OCI-M1 (cell line): ENCODE data around the gene CASKIN1.

Source experiments
- DNase-seq: peaks from one replicate; lab custom pipeline; 2025; lab: John Stamatoyannopoulos, UW

Gene CASKIN1

GRCh38 chr16:2194852-2195321, 1.5 kb downstream of the CASKIN1 start:
- peak; percentile 63 for DNase-seq

- DNase-seq = peak; percentile 24
These were observed 2.1 kb downstream of the CASKIN1 start for GRCh38 chr16:2194166-2194834.

- DNase-seq = no peak
These were observed 5.0 kb downstream of the CASKIN1 start for GRCh38 chr16:2191446-2191706.

- DNase-seq = no peak
These were observed 5.6 kb downstream of the CASKIN1 start for GRCh38 chr16:2190659-2191445.

GRCh38 chr16:2190002-2190658, 6.3 kb downstream of the CASKIN1 start:
- DNase-seq = no peak

- DNase-seq = no peak
These were observed 7.0 kb downstream of the CASKIN1 start for GRCh38 chr16:2189252-2189893.

- no peak for DNase-seq
These were observed 8.0 kb downstream of the CASKIN1 start for GRCh38 chr16:2188395-2188794.

GRCh38 chr16:2187212-2187611, 9.2 kb downstream of the CASKIN1 start:
- no peak for DNase-seq

- DNase-seq = no peak
These were observed 9.9 kb downstream of the CASKIN1 start for GRCh38 chr16:2186505-2186904.

- DNase-seq = no peak
These were observed 10.3 kb downstream of the CASKIN1 start for GRCh38 chr16:2186064-2186463.

- no peak for DNase-seq
These were observed 11.4 kb downstream of the CASKIN1 start for GRCh38 chr16:2184962-2185361.

- no peak for DNase-seq
These were observed 12.1 kb downstream of the CASKIN1 start for GRCh38 chr16:2184346-2184745.

GRCh38 chr16:2183671-2184070, 12.7 kb downstream of the CASKIN1 start:
- DNase-seq = no peak

- DNase-seq = no peak
These were observed 14.5 kb downstream of the CASKIN1 start for GRCh38 chr16:2181952-2182351.

- no peak for DNase-seq
These were observed 15.2 kb downstream of the CASKIN1 start for GRCh38 chr16:2180962-2181923.

- no peak for DNase-seq
These were observed 15.9 kb downstream of the CASKIN1 start for GRCh38 chr16:2180461-2180860.

GRCh38 chr16:2179576-2179975, 16.8 kb downstream of the CASKIN1 start:
- DNase-seq = no peak

- DNase-seq = no peak
These were observed 17.3 kb downstream of the CASKIN1 start for GRCh38 chr16:2179107-2179501.

GRCh38 chr16:2178321-2179106, 17.9 kb downstream of the CASKIN1 start:
- DNase-seq = no peak

GRCh38 chr16:2177561-2177960, 18.8 kb downstream of the CASKIN1 start:
- no peak for DNase-seq

GRCh38 chr16:2177101-2177500, 19.3 kb downstream of the CASKIN1 start:
- no peak for DNase-seq
